Vagina (tissue), 2 donors: ENCODE data around the gene FAM181B.

ENCODE experiments used
- CTCF ChIP-seq, 3 experiments: fragments of 450-650 bp in 2 of 3; fragments of 200-600 bp in 1 of 3; sonication (generic) in 1 of 3; IDR thresholded peaks; one replicate each; pipeline ENCODE4 v1.5.1; 2017 to 2019; ENCODE audit warnings: antibody characterized with exemption in 3 of 3, mild to moderate bottlenecking in 2 of 3, moderate library complexity in 2 of 3
- POLR2A ChIP-seq, 2 donors: fragments of 450-650 bp; IDR thresholded peaks; one replicate each; pipeline ENCODE4 v1.6.1; 2017; ENCODE audit warnings: antibody characterized with exemption in 2 of 2, mild to moderate bottlenecking in 2 of 2, moderate library complexity in 2 of 2
- POLR2AphosphoS5 ChIP-seq, 2 donors: sonication (generic); formaldehyde crosslinking; IDR thresholded peaks; one replicate each; pipeline ENCODE4 v1.9.0; 2017; ENCODE audit warnings: antibody characterized with exemption in 2 of 2, mild to moderate bottlenecking in 2 of 2, low read depth in 1 of 2; ENCODE audit not compliant: insufficient read depth in 1 of 2

GRCh38 chr11:82703796-82704195 lies 29.9 kb downstream of the FAM181B start:
- TF ChIP-seq POLR2A (IDR thresholded peaks at IDR 0.05) (no peak), CTCF (IDR thresholded peaks at IDR 0.05) (no peak), POLR2AphosphoS5 (IDR thresholded peaks at IDR 0.05; ENCODE audit: insufficient read depth in 1 of 2, low read depth in 1 of 2) (no peak)
